SK-N-SH treated with all-trans-retinoic acid at 6 μM for 48 hours (cell line): ENCODE measurements around the gene PLRG1.

ENCODE experiments used
- ATAC-seq: fragments of 200-7000 bp; cut with Tn5 transposase; 3 replicates; pipeline ENCODE4 v1.9.1; 2020; ENCODE audit warnings: mild to moderate bottlenecking, moderate library complexity
- ARNTL ChIP-seq: fragments of 450-650 bp; formaldehyde crosslinking; IDR thresholded peaks from 2 replicates; pipeline ENCODE4 v1.5.0; 2020; ENCODE audit warnings: low read depth, mild to moderate bottlenecking, moderate library complexity, borderline replicate concordance
- BACH2 ChIP-seq: fragments of 250-450 bp; sonication (Bioruptor Pico); IDR thresholded peaks from 2 replicates; pipeline ENCODE4 v1.9.0; 2021; ENCODE audit warnings: mild to moderate bottlenecking, borderline replicate concordance
- CREB5 ChIP-seq: fragments of 250-450 bp; sonication (Bioruptor Pico); IDR thresholded peaks from 2 replicates; pipeline ENCODE4 v1.5.1; 2020; ENCODE audit warnings: low read depth, mild to moderate bottlenecking, moderate library complexity
- CSDC2 ChIP-seq: fragments of 250-450 bp; sonication (Bioruptor Pico); IDR thresholded peaks from 2 replicates; pipeline ENCODE4 v1.5.0; 2020; ENCODE audit warnings: mild to moderate bottlenecking, moderate library complexity
- ESRRG ChIP-seq: fragments of 250-450 bp; sonication (Bioruptor Pico); IDR thresholded peaks from 2 replicates; pipeline ENCODE4 v1.6.1; 2021; ENCODE audit warnings: mild to moderate bottlenecking
- GLIS3 ChIP-seq: fragments of 250-450 bp; sonication (Bioruptor Pico); IDR thresholded peaks from 2 replicates; pipeline ENCODE4 v1.5.0; 2020; ENCODE audit warnings: mild to moderate bottlenecking, moderate library complexity
- ISL1 ChIP-seq: fragments of 250-450 bp; sonication (Bioruptor Pico); IDR thresholded peaks from 2 replicates; pipeline ENCODE4 v2.1.2; 2022; ENCODE audit warnings: mild to moderate bottlenecking, moderate library complexity
- OSR1 ChIP-seq: fragments of 250-450 bp; sonication (Bioruptor Pico); IDR thresholded peaks from 2 replicates; pipeline ENCODE4 v1.8.0; 2022; ENCODE audit warnings: moderate library complexity, mild to moderate bottlenecking, inconsistent platforms
- POU6F1 ChIP-seq: fragments of 250-450 bp; sonication (Bioruptor Pico); IDR thresholded peaks from 2 replicates; pipeline ENCODE4 v1.8.0; 2021; ENCODE audit warnings: low read depth, mild to moderate bottlenecking, moderate library complexity, borderline replicate concordance
- PPARA ChIP-seq: fragments of 250-450 bp; sonication (Bioruptor Pico); IDR thresholded peaks from 2 replicates; pipeline ENCODE4 v1.5.0; 2020; ENCODE audit warnings: mild to moderate bottlenecking, borderline replicate concordance
- RARB ChIP-seq: fragments of 250-450 bp; sonication (Bioruptor Pico); IDR thresholded peaks from 2 replicates; pipeline ENCODE4 v1.8.0; 2021; ENCODE audit warnings: mild to moderate bottlenecking, moderate library complexity
- TCF4 ChIP-seq: fragments of 250-450 bp; sonication (Bioruptor Pico); IDR thresholded peaks from 2 replicates; pipeline ENCODE4 v1.8.0; 2021; ENCODE audit warnings: mild to moderate bottlenecking, moderate library complexity, borderline replicate concordance
- TOX ChIP-seq: fragments of 250-450 bp; sonication (Bioruptor Pico); IDR thresholded peaks from 2 replicates; pipeline ENCODE4 v1.8.0; 2021; ENCODE audit warnings: mild to moderate bottlenecking, moderate library complexity, borderline replicate concordance
- TSHZ2 ChIP-seq: fragments of 250-450 bp; sonication (Bioruptor Pico); IDR thresholded peaks from 2 replicates; pipeline ENCODE4 v1.5.0; 2020; ENCODE audit warnings: mild to moderate bottlenecking, moderate library complexity
- ZC3H10 ChIP-seq: fragments of 250-450 bp; sonication (Bioruptor Pico); IDR thresholded peaks from 2 replicates; pipeline ENCODE4 v1.5.1; 2021; ENCODE audit warnings: mild to moderate bottlenecking, moderate library complexity
- ZFP3 ChIP-seq: fragments of 250-450 bp; sonication (Bioruptor Pico); IDR thresholded peaks from 2 replicates; pipeline ENCODE4 v1.5.0; 2020; ENCODE audit warnings: mild to moderate bottlenecking, moderate library complexity
- ZFP30 ChIP-seq: fragments of 450-650 bp; formaldehyde crosslinking; IDR thresholded peaks from 2 replicates; pipeline ENCODE4 v1.5.0; 2022; ENCODE audit warnings: mild to moderate bottlenecking, moderate library complexity
- ZNF565 ChIP-seq: fragments of 450-650 bp; formaldehyde crosslinking; conservative IDR thresholded peaks from 2 replicates; pipeline ENCODE4 v1.5.0; 2020; ENCODE audit warnings: low read depth, mild to moderate bottlenecking, moderate library complexity
- ZNF70 ChIP-seq: fragments of 450-650 bp; formaldehyde crosslinking; IDR thresholded peaks from 2 replicates; pipeline ENCODE4 v1.5.0; 2020; ENCODE audit warnings: mild to moderate bottlenecking, moderate library complexity
- ZNF8 ChIP-seq: fragments of 450-650 bp; formaldehyde crosslinking; IDR thresholded peaks from 2 replicates; pipeline ENCODE4 v1.5.0; 2020; ENCODE audit warnings: mild to moderate bottlenecking, moderate library complexity
- TF ChIP-seq, protein P1 (sequence below): fragments of 250-450 bp; sonication (Bioruptor Pico); IDR thresholded peaks from 2 replicates; pipeline ENCODE4 v1.8.0; 2020; ENCODE audit warnings: mild to moderate bottlenecking, moderate library complexity, borderline replicate concordance
- TF ChIP-seq, protein P2 (sequence below): fragments of 250-450 bp; sonication (Bioruptor Pico); IDR thresholded peaks from 2 replicates; pipeline ENCODE4 v1.5.1; 2021; ENCODE audit warnings: mild to moderate bottlenecking, moderate library complexity

Gene PLRG1

DNA sequence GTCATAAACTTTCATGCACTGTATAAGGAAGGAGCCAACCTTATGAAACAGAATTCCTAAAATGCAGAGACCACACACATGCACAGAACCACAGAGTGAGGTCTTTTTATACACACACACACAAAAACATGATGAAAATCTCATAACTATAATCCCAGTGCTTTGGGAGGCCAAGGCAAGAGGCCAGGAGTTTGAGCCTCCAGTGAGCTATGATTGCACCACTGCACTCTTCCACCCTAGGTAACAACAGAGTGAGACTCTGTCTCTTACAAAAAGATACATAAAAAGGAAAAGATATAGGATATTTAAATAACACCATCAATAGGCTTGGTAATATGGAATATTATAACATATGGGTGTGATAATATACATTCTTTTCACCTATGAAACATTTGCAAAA lies 29.7 kb upstream of the PLRG1 start:
- ATAC-seq: no peak
- TF ChIP-seq ISL1 (CRISPR knock-in tag) (no peak), ZNF8 (CRISPR knock-in tag) (no peak), ZFP30 (CRISPR knock-in tag) (no peak), RARB (CRISPR knock-in tag) (no peak), GLIS3 (no peak), OSR1 (no peak), ZNF70 (CRISPR knock-in tag) (no peak), TCF4 (no peak), TOX (CRISPR knock-in tag) (no peak), ZC3H10 (no peak), BACH2 (no peak)
- TF ChIP-seq, protein P1, sequence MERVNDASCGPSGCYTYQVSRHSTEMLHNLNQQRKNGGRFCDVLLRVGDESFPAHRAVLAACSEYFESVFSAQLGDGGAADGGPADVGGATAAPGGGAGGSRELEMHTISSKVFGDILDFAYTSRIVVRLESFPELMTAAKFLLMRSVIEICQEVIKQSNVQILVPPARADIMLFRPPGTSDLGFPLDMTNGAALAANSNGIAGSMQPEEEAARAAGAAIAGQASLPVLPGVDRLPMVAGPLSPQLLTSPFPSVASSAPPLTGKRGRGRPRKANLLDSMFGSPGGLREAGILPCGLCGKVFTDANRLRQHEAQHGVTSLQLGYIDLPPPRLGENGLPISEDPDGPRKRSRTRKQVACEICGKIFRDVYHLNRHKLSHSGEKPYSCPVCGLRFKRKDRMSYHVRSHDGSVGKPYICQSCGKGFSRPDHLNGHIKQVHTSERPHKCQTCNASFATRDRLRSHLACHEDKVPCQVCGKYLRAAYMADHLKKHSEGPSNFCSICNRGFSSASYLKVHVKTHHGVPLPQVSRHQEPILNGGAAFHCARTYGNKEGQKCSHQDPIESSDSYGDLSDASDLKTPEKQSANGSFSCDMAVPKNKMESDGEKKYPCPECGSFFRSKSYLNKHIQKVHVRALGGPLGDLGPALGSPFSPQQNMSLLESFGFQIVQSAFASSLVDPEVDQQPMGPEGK: no peak

DNA sequence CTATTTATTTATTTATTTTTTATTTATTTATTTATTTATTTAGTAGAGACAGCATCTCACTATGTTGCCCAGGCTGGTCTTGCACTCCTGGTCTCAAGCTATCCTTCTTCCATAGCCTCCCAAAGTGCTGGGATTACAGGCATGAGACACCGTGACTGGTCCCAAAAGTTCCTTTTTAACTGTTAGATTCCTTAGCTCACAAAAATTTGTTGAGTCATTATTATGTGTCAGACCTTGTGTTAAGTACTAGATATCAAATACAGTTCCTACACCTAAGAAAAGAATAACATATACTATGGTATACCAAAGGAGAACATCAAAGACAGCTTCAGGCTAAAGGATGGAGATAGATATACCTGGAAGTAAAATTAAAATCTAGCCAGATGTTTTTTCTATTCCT lies 28.7 kb upstream of the PLRG1 start:
- TF ChIP-seq, protein P1: no peak
- TF ChIP-seq TCF4 (no peak), ZC3H10 (no peak), CREB5 (CRISPR knock-in tag) (no peak), TSHZ2 (CRISPR knock-in tag) (no peak), RARB (CRISPR knock-in tag) (no peak), BACH2 (no peak), ESRRG (CRISPR knock-in tag) (no peak), ARNTL (CRISPR knock-in tag) (no peak), CSDC2 (no peak), OSR1 (no peak), ZNF8 (CRISPR knock-in tag) (no peak), PPARA (CRISPR knock-in tag) (no peak), ZFP3 (CRISPR knock-in tag) (no peak), ISL1 (CRISPR knock-in tag) (no peak), ZFP30 (CRISPR knock-in tag) (no peak), TOX (CRISPR knock-in tag) (no peak), ZNF565 (CRISPR knock-in tag) (no peak), POU6F1 (CRISPR knock-in tag) (no peak)
- TF ChIP-seq, protein P2, sequence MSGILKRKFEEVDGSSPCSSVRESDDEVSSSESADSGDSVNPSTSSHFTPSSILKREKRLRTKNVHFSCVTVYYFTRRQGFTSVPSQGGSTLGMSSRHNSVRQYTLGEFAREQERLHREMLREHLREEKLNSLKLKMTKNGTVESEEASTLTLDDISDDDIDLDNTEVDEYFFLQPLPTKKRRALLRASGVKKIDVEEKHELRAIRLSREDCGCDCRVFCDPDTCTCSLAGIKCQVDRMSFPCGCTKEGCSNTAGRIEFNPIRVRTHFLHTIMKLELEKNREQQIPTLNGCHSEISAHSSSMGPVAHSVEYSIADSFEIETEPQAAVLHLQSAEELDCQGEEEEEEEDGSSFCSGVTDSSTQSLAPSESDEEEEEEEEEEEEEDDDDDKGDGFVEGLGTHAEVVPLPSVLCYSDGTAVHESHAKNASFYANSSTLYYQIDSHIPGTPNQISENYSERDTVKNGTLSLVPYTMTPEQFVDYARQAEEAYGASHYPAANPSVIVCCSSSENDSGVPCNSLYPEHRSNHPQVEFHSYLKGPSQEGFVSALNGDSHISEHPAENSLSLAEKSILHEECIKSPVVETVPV (CRISPR knock-in tag): no peak

More for the DNA sequence above, 28.7 kb upstream of the PLRG1 start:
- no peak for ATAC-seq
